Measurements from ENCODE around the gene DNM3.

- TF ChIP-seq POLR2A (IDR thresholded peaks at IDR 0.05) (no peak), EP300 (IDR thresholded peaks at IDR 0.05) (no peak), CTCF (IDR thresholded peaks at IDR 0.05) (no peak)
Observed at GRCh38 chr1:171998711-171999110, 157.4 kb downstream of the DNM3 start.
